B cell (primary cell): ENCODE data around the gene XRCC1.

ENCODE experiments used
- EZH2 ChIP-seq: IDR thresholded peaks from 2 replicates; pipeline ENCODE4 v1.6.1; 2012; ENCODE audit warnings: borderline replicate concordance, low read depth, mild to moderate bottlenecking, moderate library complexity, low read length; ENCODE audit not compliant: insufficient read depth, poor library complexity, severe bottlenecking
- TF ChIP-seq, protein P1 (sequence below): fragments of 200-600 bp; IDR thresholded peaks from one replicate; pipeline ENCODE4 v1.8.0; 2022; ENCODE audit warnings: antibody characterized with exemption, mild to moderate bottlenecking

DNA sequence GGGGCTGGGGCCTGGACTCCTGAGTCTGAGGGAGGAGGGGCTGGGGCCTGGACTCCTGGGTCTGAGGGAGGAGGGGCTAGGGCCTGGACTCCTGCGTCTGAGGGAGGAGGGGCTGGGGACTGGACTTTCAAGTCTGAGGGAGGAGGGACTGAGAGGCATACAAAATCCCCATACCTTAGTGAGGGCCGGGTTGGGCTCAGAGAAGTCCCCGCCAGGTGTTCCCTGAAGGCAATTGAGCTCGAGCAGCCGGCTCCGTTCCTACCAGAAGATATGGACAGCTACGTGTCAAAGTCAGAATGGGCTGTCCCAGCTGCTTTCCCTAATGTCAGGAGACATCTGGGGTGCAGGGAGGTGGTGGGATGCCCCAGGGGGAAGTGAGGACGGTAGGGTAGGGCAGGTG is 80.2 kb downstream of the XRCC1 start:
- TF ChIP-seq, protein P1, sequence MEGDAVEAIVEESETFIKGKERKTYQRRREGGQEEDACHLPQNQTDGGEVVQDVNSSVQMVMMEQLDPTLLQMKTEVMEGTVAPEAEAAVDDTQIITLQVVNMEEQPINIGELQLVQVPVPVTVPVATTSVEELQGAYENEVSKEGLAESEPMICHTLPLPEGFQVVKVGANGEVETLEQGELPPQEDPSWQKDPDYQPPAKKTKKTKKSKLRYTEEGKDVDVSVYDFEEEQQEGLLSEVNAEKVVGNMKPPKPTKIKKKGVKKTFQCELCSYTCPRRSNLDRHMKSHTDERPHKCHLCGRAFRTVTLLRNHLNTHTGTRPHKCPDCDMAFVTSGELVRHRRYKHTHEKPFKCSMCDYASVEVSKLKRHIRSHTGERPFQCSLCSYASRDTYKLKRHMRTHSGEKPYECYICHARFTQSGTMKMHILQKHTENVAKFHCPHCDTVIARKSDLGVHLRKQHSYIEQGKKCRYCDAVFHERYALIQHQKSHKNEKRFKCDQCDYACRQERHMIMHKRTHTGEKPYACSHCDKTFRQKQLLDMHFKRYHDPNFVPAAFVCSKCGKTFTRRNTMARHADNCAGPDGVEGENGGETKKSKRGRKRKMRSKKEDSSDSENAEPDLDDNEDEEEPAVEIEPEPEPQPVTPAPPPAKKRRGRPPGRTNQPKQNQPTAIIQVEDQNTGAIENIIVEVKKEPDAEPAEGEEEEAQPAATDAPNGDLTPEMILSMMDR: no peak
- no peak for TF ChIP-seq EZH2
